ENCODE data around the gene ADRB2. TPM values are rescaled to one million over a fixed set of nuclear protein-coding genes. Genes with fewer than 3 reads are reported as not detected.

Gene ADRB2
- total and polyA plus RNA-seq, 2 experiments from 2014 or later: 7.3 to 10.9 TPM

DNA sequence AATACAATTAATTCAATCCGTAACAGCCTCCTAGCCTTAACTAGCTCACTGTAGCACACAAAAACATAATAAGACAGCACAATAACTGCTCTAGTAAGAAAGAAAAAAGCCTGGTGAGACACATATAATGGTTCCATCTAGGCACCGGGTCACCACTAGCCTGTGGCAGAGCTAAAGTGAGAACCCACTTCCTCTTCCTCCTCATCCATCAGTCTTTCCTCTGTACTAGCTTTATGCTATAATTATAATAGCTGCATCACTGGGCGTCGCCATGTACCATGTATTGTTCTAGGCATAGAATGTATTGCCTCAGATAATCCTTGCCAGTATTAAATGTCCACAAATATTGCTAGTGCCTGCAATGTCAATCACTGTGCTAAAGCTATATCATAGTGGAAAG lies 23.1 kb downstream of the ADRB2 start:
- TF ChIP-seq, protein P1, sequence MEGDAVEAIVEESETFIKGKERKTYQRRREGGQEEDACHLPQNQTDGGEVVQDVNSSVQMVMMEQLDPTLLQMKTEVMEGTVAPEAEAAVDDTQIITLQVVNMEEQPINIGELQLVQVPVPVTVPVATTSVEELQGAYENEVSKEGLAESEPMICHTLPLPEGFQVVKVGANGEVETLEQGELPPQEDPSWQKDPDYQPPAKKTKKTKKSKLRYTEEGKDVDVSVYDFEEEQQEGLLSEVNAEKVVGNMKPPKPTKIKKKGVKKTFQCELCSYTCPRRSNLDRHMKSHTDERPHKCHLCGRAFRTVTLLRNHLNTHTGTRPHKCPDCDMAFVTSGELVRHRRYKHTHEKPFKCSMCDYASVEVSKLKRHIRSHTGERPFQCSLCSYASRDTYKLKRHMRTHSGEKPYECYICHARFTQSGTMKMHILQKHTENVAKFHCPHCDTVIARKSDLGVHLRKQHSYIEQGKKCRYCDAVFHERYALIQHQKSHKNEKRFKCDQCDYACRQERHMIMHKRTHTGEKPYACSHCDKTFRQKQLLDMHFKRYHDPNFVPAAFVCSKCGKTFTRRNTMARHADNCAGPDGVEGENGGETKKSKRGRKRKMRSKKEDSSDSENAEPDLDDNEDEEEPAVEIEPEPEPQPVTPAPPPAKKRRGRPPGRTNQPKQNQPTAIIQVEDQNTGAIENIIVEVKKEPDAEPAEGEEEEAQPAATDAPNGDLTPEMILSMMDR (IDR thresholded peaks at IDR 0.05; ENCODE audit: low read depth, low read length): no peak

DNA sequence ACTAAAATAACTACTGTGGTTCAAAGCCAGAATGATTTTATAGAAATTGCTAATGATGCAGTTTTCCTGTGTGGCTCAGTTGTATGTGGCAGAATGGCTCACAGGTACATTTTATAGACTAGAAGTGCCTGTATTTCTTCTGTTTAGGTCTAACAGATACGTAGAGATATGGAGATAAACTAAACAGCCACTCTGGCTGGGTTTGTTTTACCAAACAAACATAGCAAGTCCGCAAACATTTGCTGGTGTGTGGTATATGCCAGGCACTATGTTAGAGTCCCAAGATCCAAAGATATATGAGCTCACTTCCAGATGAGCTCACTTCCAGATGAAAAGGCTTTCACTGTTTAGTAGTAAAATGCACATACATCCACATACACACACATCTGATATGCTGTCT lies 24.4 kb downstream of the ADRB2 start:
- TF ChIP-seq, protein P1 (IDR thresholded peaks at IDR 0.05; ENCODE audit: low read depth, low read length): no peak
- no peaks in the 10 kb centered on the region for H3K36me3 ChIP-seq
- no peak for DNase-seq (ENCODE audit: low read depth in 1 of 2, low spot score in 1 of 2)
- no peaks in the 10 kb centered on the region for H3K27me3 ChIP-seq
- no peak overlapping the region for H3K4me3 ChIP-seq
- no peaks in the 10 kb centered on the region for H3K4me1 ChIP-seq (ENCODE audit: low read depth)
- no peak overlapping the region for H3K27ac ChIP-seq
- no peaks in the 10 kb centered on the region for H3K9me3 ChIP-seq (ENCODE audit: low read depth)

More for the DNA sequence above, 23.1 kb downstream of the ADRB2 start:
- DNase-seq (ENCODE audit: low read depth in 1 of 2, low spot score in 1 of 2): no peak
- Histone ChIP-seq H3K9me3 (ENCODE audit: low read depth) (no peaks in the 10 kb centered on the region), H3K4me3 (no peak overlapping the region), H3K36me3 (no peaks in the 10 kb centered on the region), H3K27me3 (no peaks in the 10 kb centered on the region), H3K27ac (no peak overlapping the region), H3K4me1 (ENCODE audit: low read depth) (no peaks in the 10 kb centered on the region)

DNA sequence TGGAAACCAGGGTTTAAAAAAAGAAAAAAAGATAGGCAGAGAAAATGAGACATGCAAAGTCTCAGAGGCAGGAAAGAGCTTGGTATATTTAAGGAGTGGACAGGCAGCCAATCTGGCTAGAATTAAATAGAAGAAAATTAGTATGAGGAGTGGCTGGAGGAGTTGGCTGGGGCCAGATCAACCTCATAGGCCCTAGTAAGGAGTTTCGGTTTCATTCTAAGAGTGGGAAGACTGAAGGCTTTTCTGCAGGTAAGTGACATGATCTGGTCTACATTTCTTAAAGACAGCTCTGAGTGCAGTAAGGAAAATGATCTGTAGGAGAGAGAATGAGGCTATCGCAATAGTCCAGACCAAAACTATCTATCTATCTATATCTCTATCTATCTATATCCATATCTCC lies 27.5 kb downstream of the ADRB2 start:
- Histone ChIP-seq H3K9me3 (ENCODE audit: low read depth) (no peaks in the 10 kb centered on the region), H3K27me3 (no peaks in the 10 kb centered on the region), H3K4me3 (no peak overlapping the region), H3K27ac (no peak overlapping the region), H3K4me1 (ENCODE audit: low read depth) (no peaks in the 10 kb centered on the region), H3K36me3 (no peaks in the 10 kb centered on the region)
- no peak for DNase-seq (ENCODE audit: low read depth in 1 of 2, low spot score in 1 of 2)
- TF ChIP-seq, protein P1 (IDR thresholded peaks at IDR 0.05; ENCODE audit: low read depth, low read length): no peak

DNA sequence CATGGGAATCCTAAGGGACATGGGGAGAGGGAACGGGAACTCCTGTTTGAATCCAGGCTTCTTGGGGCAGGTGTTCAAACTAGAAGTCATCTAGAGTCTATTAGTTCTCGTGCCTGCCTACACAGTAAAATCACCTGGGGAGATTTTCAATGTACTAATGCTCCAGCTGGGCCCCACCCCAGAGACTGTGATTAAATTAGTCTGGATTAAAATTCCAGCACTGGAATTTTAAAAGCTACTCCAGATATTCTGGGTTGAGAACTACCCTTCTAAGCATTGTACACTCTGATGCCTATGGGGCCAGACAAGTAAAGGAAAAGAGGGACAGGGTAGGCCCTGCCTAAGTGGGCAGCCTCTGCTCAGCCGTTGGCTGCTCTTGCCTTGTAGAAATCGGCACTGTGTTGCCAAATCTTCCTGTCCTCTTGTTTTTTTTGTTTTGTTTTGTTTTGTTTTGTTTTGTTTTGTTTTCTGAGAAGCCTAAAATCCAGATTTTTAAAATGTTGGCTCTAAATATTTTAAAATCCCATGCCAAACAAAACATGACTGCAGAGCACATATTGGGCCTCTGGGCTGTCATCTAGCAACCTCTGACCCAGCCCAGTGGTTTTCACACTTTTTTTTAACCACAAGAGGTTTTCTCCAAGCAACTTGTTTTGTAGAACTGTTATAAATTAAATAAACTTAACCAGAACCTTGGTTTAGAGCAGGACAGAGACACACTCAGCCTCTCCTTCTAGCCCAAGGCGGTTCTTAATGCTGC lies 29.0 kb downstream of the ADRB2 start:
- no peak overlapping the region for H3K27ac ChIP-seq
- H3K27me3 ChIP-seq: no peaks in the 10 kb centered on the region
- H3K4me3 ChIP-seq: no peak overlapping the region
- TF ChIP-seq, protein P1 (IDR thresholded peaks at IDR 0.05; ENCODE audit: low read depth, low read length): no peak
- no peaks in the 10 kb centered on the region for H3K4me1 ChIP-seq (ENCODE audit: low read depth)
- H3K9me3 ChIP-seq (ENCODE audit: low read depth): no peaks in the 10 kb centered on the region
- no peak for DNase-seq (ENCODE audit: low read depth in 1 of 2, low spot score in 1 of 2)
- no peaks in the 10 kb centered on the region for H3K36me3 ChIP-seq

DNA sequence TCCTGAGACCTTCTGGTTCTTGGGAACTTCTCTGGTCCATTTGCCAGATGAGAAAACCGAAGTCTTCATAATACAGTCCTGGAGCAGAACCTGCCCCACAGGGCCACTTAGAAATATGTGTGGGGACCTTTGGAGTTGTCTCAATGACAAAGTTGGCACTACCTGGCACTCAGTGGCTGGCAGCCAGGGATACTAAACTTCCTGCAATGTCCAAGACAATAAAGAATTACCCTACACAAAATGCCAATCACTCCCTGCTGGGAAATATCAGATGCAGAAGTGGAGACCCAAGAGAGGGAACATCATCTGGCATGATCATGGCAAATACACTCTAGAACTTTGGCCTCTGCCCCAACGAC lies 29.6 kb downstream of the ADRB2 start:
- no peak for DNase-seq (ENCODE audit: low read depth in 1 of 2, low spot score in 1 of 2)
- Histone ChIP-seq H3K36me3 (no peaks in the 10 kb centered on the region), H3K27ac (no peak overlapping the region), H3K4me3 (no peak overlapping the region), H3K4me1 (ENCODE audit: low read depth) (no peaks in the 10 kb centered on the region), H3K9me3 (ENCODE audit: low read depth) (no peaks in the 10 kb centered on the region), H3K27me3 (no peaks in the 10 kb centered on the region)
- TF ChIP-seq, protein P1 (IDR thresholded peaks at IDR 0.05; ENCODE audit: low read depth, low read length): no peak

All from cardiac muscle cell (in vitro differentiated cells and primary cell).